A204.1 (cell line): Measurements from ENCODE around the gene RSPH1.

Experiments used
- FAIRE-seq: peaks from 2 replicates; lab custom pipeline; 2012; peaks lifted over from hg19 to GRCh38; lab: Jason Lieb, UNC

Gene RSPH1

GRCh38 chr21:42531771-42532170 lies 35.7 kb upstream of the RSPH1 start:
- FAIRE-seq = no peak

DNA sequence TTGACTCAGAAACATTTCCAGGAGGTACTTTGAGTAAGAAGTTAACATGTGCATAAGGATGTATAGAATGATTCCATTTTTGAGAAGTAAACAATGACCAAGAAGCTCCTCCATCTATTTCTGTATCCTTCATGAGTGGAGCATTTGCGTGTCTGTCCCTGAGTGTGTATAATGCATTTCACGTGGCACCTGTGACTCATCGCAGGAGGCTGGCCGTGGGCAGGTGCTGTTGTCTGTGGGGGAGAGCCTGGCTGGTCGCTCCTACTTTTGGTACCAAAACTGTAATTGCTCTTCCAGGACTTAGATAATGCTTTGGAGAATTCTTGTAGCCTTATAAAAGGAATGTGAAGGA lies 34.1 kb upstream of the RSPH1 start:
- no peak for FAIRE-seq

DNA sequence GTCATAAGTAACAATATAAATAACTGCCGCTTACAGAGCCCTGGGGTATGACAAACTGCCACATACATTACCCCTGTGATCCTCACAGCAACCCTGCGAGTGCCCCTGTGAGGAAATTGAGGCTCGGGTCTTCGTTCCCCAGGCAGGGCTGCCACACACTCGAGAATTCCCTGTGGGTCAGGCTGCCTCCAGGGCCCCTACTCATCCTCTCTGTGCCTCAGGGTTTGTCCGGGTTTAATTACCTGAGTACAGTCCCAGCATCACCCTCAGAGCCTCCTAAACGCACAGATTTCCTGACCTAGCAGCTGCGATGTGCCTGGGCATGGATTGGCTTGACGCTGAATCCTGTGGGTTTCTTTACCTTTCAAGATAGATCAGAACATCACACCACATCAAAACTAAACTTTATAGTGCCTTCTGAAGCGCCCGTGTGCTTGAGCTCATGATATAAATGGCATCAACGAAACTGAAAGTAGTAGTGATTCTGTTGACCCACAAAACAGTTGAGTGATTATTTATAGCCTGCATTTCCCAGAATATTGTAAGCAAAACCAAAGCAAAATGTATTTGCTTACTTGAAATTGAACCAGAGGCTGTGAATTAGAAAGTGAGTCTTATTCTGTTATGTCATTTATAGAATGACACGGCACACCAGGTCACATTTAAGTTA lies 31.6 kb upstream of the RSPH1 start:
- FAIRE-seq = no peak

DNA sequence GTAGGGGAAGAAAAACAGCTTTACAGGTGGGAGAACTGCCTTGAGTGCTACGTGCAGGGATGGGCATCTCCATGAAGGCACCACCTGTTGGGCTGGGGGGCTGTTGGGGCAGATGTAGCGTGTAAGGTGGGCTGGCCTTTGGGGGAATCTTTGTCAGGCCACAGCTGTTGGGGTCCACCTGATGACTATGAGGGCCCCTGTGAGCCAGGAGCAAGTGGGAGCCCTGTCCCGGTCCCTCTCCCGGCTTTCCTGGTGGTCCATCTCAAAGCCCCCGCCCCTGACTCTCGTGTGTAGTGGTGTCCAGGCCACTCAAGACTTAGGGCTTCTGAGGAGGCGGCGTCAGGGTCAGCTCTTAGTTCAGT lies 31.1 kb upstream of the RSPH1 start:
- no peak for FAIRE-seq

DNA sequence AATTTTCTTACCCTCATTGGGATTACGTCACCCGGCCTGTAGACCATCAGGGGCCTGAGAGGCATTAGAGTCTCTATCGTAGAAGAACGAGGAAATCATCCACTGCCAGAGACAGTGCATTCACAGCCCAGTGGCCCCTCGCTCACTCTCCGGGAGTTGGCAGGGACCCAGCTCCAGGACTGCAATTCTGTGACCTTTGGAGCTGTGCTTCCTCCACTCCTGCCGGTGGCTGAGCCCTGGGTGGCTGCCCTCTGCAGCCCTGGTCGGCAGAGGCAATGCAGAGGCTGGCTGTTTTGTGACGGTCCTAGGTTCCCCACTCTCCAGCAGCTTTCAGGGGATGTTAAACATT lies 30.3 kb upstream of the RSPH1 start:
- FAIRE-seq = no peak

GRCh38 chr21:42525676-42526378 lies 29.8 kb upstream of the RSPH1 start:
- FAIRE-seq = no peak

DNA sequence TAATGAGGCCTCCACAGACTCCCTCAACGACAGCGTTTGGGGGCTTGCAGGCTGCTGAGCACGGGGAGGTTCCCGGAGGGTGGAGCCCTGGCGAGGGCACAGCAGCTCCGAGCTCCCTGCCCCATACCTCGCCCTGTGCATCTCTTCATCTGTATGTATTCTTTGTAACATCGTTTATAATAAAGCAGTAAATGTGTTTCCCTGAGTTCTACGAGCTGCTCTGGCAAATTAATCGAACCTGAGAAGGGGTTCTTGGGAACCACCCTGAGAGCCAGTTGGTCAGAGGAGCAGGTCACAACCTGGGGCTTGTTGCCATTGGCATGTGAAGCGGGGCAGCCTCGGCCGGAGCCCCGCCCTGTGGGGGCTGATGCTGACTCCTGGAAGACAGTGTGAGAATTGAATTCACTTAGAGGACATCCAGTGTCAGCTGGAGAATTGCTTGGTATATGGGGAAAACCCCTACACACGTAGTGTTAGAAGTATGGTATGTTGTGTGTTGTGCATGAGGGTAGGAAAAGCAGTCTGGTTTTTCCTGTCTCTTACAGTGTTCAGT lies 29.1 kb upstream of the RSPH1 start:
- FAIRE-seq = no peak

- no peak for FAIRE-seq
Observed at GRCh38 chr21:42524341-42525028, 28.5 kb upstream of the RSPH1 start.

DNA sequence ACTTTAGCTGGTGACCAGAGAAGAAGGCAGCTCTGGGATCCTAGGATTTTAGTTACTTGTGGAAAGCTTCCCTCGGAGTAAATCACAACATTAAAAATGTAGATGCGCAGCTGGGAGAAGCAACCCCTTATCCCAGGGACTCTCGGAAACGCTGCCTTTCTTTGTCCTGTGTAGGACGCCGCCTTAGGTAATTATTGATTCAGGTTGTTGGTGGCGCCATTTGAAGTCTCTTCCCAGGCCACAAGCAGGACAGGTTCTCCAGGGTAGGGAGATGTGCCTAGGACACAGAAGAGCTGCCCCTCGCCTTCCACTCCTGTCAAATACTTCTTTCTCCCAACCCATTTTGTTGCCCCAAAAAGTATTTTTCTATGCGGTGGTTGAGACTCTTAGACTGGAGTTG lies 27.9 kb upstream of the RSPH1 start:
- no peak for FAIRE-seq

- FAIRE-seq = no peak
Observed at GRCh38 chr21:42523211-42523610, 27.2 kb upstream of the RSPH1 start.

- no peak for FAIRE-seq
Observed at GRCh38 chr21:42522771-42523170, 26.7 kb upstream of the RSPH1 start.

GRCh38 chr21:42522271-42522670 lies 26.2 kb upstream of the RSPH1 start:
- FAIRE-seq = no peak

- FAIRE-seq = no peak
Observed at GRCh38 chr21:42521805-42522204, 25.8 kb upstream of the RSPH1 start.

DNA sequence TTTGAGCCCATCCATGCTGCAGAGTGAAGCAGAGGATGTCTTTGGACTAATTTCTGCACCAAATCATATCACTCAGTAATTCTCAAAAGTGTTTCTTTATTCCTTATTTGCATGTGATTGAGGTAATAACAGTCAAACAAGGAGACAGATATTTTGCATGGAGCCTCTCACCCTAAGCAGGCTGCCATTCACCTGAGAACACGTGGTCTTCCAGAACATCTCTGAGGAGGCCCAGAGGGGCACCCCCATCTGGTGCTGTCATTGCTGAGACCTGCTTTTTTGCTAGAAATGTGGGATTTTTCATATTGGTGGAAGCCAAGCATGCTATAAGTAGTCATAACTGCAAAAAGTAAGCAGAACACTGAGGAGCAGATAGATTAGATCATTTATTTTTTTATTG lies 25.4 kb upstream of the RSPH1 start:
- FAIRE-seq = no peak

GRCh38 chr21:42520628-42521253 lies 24.7 kb upstream of the RSPH1 start:
- no peak for FAIRE-seq

GRCh38 chr21:42518626-42519025 lies 22.6 kb upstream of the RSPH1 start:
- FAIRE-seq = no peak

GRCh38 chr21:42518215-42518614 lies 22.2 kb upstream of the RSPH1 start:
- no peak for FAIRE-seq

DNA sequence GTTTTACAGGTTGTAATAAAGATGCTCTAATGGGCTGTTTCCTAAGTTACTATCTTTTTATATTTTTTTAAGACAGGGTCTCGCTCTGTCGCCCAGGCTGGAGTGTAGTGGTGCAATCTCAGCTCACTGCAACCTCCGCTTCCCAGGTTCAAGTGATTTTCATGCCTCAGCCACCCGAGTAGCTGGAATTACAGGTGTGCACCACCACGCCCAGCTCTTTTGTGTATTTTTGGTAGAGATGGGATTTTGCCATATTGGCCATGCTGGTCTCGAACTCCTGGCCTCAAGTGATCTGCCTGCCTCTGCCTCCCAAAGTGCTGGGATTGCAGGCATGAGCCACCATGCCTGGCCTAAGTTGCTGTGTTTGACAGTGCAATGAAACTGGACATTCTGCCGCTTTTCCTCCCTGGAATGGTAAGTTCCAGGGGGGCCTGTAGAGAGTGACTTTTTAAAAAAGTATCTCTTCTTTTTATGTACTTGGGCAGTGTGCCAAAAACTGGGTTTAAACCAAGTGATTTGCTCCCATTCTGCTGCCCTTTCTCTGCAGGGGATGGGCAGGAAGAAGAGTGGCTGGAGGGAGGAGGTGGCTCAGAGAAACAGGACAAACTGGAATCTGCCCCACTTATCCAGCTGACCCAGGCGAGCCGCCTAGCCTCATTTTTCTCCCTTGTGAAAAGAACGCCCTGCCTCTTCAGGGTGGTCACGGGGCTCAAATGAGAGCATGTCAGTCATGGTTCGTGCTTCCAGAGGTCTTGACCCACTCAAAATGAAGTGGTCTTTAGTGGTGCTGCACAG lies 19.9 kb upstream of the RSPH1 start:
- FAIRE-seq = no peak

GRCh38 chr21:42514883-42515228 lies 18.8 kb upstream of the RSPH1 start:
- FAIRE-seq = no peak

DNA sequence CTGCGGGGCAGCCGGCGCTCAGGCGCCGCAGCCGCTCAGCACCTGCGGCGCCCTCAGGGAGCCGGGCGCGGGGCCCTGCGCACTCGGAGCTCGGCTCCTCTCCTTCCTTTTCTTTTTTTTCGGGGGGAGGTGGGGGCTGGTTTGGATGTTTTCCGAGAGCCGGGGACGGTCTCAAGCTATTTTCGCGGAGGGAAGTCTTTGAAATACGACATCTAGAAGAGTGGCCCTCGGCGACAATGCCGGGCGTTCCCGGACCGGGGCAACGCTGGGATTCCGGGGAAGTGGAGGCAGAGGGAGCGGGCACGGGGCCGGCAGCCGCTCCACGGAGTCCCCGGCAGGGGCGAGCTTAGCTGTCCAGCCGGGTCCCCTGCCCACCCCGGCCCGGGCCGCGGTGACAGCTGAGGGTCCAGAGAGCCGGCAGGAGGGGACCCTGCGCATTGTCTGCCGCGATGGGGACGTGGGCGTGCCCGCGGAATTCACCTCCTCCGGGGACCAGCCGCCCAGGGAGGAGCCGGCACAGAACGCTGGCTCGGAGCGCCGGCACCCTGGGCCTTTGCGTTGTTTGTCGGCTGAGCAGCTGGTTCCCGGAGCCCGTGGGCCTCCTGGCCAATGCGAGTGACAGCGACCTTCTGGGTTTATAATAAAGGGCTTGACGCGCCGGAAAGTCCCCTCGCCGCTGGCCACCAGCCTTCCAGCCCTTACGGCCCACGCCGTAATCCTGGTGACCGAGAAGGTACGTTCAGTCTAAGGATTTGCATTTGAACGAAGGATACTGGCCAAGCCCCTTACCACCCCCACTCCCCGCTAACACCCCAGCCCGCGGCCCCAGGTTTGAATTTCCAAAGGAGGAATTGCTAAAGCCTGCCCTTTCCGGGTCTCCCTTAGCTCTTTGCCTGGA lies 18.2 kb upstream of the RSPH1 start:
- no peak for FAIRE-seq
